ENCODE data around the gene IFIT3. TPM values are rescaled to one million over a fixed set of nuclear protein-coding genes. Genes with fewer than 3 reads are reported as not detected.

Gene IFIT3
- total and polyA plus RNA-seq, 2 donors (not counting 1 experiment from before 2014, with no cell fraction given) = 1.5 to 4.2 TPM

- Mint-ChIP-seq H3K4me1 (peaks cover 2% of the 10 kb centered on the region), H3K4me3 (no peak overlapping the region), H3K27me3 (no peaks in the 10 kb centered on the region), H3K27ac (no peak overlapping the region), H3K9me3 (ENCODE audit: insufficient read depth) (no peaks in the 10 kb centered on the region)
- no peaks in the 10 kb centered on the region for H3K27me3 ChIP-seq (replicated peaks in 1 of 4; ENCODE audit: control extremely low read depth in 1 of 4, control insufficient read depth in 3 of 4, insufficient read depth in 4 of 4, low read length in 3 of 4)
- no peaks in the 10 kb centered on the region for H3K4me1 ChIP-seq (ENCODE audit: control insufficient read depth in 2 of 2, insufficient read depth in 2 of 2, low read length in 2 of 2)
- H3K9ac ChIP-seq (ENCODE audit: low read length) = no peak overlapping the region
- intact Hi-C loops (cut with micrococcal nuclease) = no loop called here
- TF ChIP-seq EZH2 (IDR thresholded peaks at IDR 0.05; ENCODE audit: borderline replicate concordance, insufficient read depth, low read depth, low read length, poor library complexity, severe bottlenecking) (no peak), CTCF (IDR thresholded peaks at IDR 0.05) (no peak)
- ATAC-seq (ENCODE audit: low read depth) (no peak), DNase-seq (no peak)
- H3K79me2 ChIP-seq (ENCODE audit: control insufficient read depth, insufficient read depth, low read length) = no peaks in the 10 kb centered on the region
- H3K4me3 ChIP-seq (ENCODE audit: control extremely low read depth in 1 of 5, extremely low read depth in 1 of 5, insufficient read depth in 1 of 5, low read depth in 2 of 5, low read length in 4 of 5) = no peak overlapping the region
- no peak overlapping the region for H3K4me2 ChIP-seq (replicated peaks; ENCODE audit: low read depth, low read length, poor library complexity, severe bottlenecking)
- ChIA-PET POLR2A (no interaction called here), CTCF (interaction anchor here (1.2 kb wide), 1 partner anchor 76 kb away, joined by 3 read pairs; no protein-coding TSS in a partner anchor)
- H4K20me1 ChIP-seq (ENCODE audit: control insufficient read depth, insufficient read depth, low read length, poor library complexity, severe bottlenecking) = no peaks in the 10 kb centered on the region
- no peak overlapping the region for H2AFZ ChIP-seq (ENCODE audit: insufficient read depth, low read depth, low read length, poor library complexity, severe bottlenecking)
- no peak overlapping the region for H3K27ac ChIP-seq (ENCODE audit: low read length in 2 of 2)
- no CpG with 5 or more reads among the region's 1 CpG for WGBS (ENCODE audit: insufficient coverage)
- no peaks in the 10 kb centered on the region for H3K9me3 ChIP-seq (ENCODE audit: control extremely low read depth in 1 of 3, control insufficient read depth in 2 of 3, insufficient read depth in 1 of 3, low read length in 2 of 3)
- H3K36me3 ChIP-seq (replicated peaks in 1 of 2; ENCODE audit: control extremely low read depth in 1 of 2, control insufficient read depth in 1 of 2, extremely low read depth in 1 of 2, insufficient read depth in 2 of 2, low read length in 1 of 2) = no peaks in the 10 kb centered on the region
Measured at GRCh38 chr10:89279421-89279869, 48.4 kb upstream of the IFIT3 start.

- Histone ChIP-seq H4K20me1 (ENCODE audit: control insufficient read depth, insufficient read depth, low read length, poor library complexity, severe bottlenecking) (no peaks in the 10 kb centered on the region), H3K4me3 (ENCODE audit: control extremely low read depth in 1 of 5, extremely low read depth in 1 of 5, insufficient read depth in 1 of 5, low read depth in 2 of 5, low read length in 4 of 5) (no peak overlapping the region), H2AFZ (ENCODE audit: insufficient read depth, low read depth, low read length, poor library complexity, severe bottlenecking) (no peak overlapping the region), H3K9ac (ENCODE audit: low read length) (no peak overlapping the region), H3K79me2 (ENCODE audit: control insufficient read depth, insufficient read depth, low read length) (no peaks in the 10 kb centered on the region), H3K27me3 (replicated peaks in 1 of 4; ENCODE audit: control extremely low read depth in 1 of 4, control insufficient read depth in 3 of 4, insufficient read depth in 4 of 4, low read length in 3 of 4) (no peaks in the 10 kb centered on the region), H3K4me2 (replicated peaks; ENCODE audit: low read depth, low read length, poor library complexity, severe bottlenecking) (no peak overlapping the region), H3K9me3 (ENCODE audit: control extremely low read depth in 1 of 3, control insufficient read depth in 2 of 3, insufficient read depth in 1 of 3, low read length in 2 of 3) (no peaks in the 10 kb centered on the region), H3K36me3 (replicated peaks in 1 of 2; ENCODE audit: control extremely low read depth in 1 of 2, control insufficient read depth in 1 of 2, extremely low read depth in 1 of 2, insufficient read depth in 2 of 2, low read length in 1 of 2) (no peaks in the 10 kb centered on the region), H3K4me1 (ENCODE audit: control insufficient read depth in 2 of 2, insufficient read depth in 2 of 2, low read length in 2 of 2) (no peaks in the 10 kb centered on the region), H3K27ac (ENCODE audit: low read length in 2 of 2) (no peak overlapping the region)
- ChIA-PET CTCF (no interaction called here), POLR2A (interaction anchor here (0.7 kb wide), 1 partner anchor 31 kb away, joined by 3 read pairs; no protein-coding TSS in a partner anchor)
- intact Hi-C loops (cut with micrococcal nuclease) = no loop called here
- no peak overlapping the region for H3K27ac Mint-ChIP-seq
- H3K9me3 Mint-ChIP-seq (ENCODE audit: insufficient read depth) = no peaks in the 10 kb centered on the region
- ATAC-seq (ENCODE audit: low read depth) (no peak), DNase-seq (no peak)
- H3K4me3 Mint-ChIP-seq = no peak overlapping the region
- no peaks in the 10 kb centered on the region for H3K27me3 Mint-ChIP-seq
- no CpG with 5 or more reads among the region's 3 CpGs for WGBS (ENCODE audit: insufficient coverage)
- no peak for TF ChIP-seq CTCF (IDR thresholded peaks at IDR 0.05)
- TF ChIP-seq EZH2 (IDR thresholded peaks at IDR 0.05; ENCODE audit: borderline replicate concordance, insufficient read depth, low read depth, low read length, poor library complexity, severe bottlenecking) = no peak
- peaks cover 2% of the 10 kb centered on the region for H3K4me1 Mint-ChIP-seq
Measured at GRCh38 chr10:89280508-89280907, 47.3 kb upstream of the IFIT3 start.
